Glutamatergic neuron (in vitro differentiated cells): Measurements from ENCODE around the gene IDUA. TPM values are rescaled to one million over a fixed set of nuclear protein-coding genes. Genes with fewer than 3 reads are reported as not detected.

ENCODE experiments used
- DNase-seq: peaks from one replicate; pipeline ENCODE4 v3.0.0; 2022
- H3K27ac Mint-ChIP-seq: one replicate; pipeline ENCODE4 v1.8.0; 2020; ENCODE audit warnings: mild to moderate bottlenecking, mixed read lengths, inconsistent platforms; ENCODE audit not compliant: unreplicated experiment
- H3K27me3 Mint-ChIP-seq: one replicate; pipeline ENCODE4 v1.8.0; 2020; ENCODE audit warnings: mild to moderate bottlenecking, moderate library complexity, mixed read lengths, inconsistent platforms; ENCODE audit not compliant: unreplicated experiment
- H3K36me3 Mint-ChIP-seq: one replicate; pipeline ENCODE4 v1.8.0; 2020; ENCODE audit warnings: mild to moderate bottlenecking, mixed read lengths, inconsistent platforms; ENCODE audit not compliant: unreplicated experiment
- H3K4me1 Mint-ChIP-seq: one replicate; pipeline ENCODE4 v1.8.0; 2020; ENCODE audit warnings: mild to moderate bottlenecking, low read depth, mixed read lengths, inconsistent platforms; ENCODE audit not compliant: unreplicated experiment
- H3K4me3 Mint-ChIP-seq: one replicate; pipeline ENCODE4 v1.8.0; 2020; ENCODE audit warnings: mild to moderate bottlenecking, mixed read lengths, inconsistent platforms; ENCODE audit not compliant: unreplicated experiment
- H3K9me3 Mint-ChIP-seq: one replicate; pipeline ENCODE4 v1.8.0; 2020; ENCODE audit warnings: mild to moderate bottlenecking, moderate library complexity, mixed read lengths, inconsistent platforms; ENCODE audit not compliant: unreplicated experiment
- total RNA-seq: library from RNA; stranded (reverse); fragmentation: NEBNext Ultra II Directional; extraction: Animal tissue kit (Norgen Biotek cat#: 25700); gene quantifications from one replicate; pipeline ENCODE4 v1.2.1, GENCODE V29; 2021; ENCODE audit not compliant: unreplicated experiment
- TF ChIP-seq, protein P1 (sequence below): fragments of 200-600 bp; sonication (generic); IDR thresholded peaks from one replicate; pipeline ENCODE4 v1.5.0; 2021; ENCODE audit not compliant: partially characterized antibody, unreplicated experiment

The IDUA gene
- total RNA-seq, 1 donor from 2014 or later, result 20.3 TPM

DNA sequence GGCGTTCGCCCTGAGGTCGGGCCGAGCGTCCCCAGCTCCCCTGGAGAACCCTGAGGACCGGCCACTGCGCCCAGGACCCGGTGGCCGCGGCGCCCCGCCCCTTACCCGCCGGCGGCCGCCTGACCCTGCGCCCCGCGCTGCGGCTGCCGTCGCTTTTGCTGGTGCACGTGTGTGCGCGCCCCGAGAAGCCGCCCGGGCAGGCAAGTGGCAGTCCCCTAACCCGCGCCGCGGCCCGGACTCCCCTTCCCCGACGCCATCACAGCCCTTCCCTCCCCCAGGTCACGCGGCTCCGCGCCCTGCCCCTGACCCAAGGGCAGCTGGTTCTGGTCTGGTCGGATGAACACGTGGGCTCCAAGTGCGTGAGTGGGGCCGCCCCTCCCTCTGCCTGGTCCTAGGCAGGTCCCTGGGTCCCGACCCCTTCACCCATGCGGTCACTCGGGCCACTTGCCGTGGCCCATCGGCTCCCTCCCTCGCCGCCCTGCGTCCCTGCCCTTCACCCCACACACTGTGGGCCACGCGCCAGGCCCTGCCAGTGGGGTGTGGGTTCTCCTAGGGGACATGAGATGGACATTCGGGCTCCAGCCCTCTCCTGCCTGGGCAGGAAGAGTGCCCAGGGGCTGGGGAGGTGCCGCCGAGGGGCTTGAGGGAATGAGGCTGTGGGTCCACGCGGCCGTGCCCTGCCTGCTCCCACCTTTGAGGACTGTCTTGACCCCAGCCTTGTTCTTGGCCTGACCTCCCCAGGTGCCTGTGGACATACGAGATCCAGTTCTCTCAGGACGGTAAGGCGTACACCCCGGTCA is 16.6 kb downstream of the IDUA start:
- peaks cover 17% of the 10 kb centered on the region for H3K27me3 Mint-ChIP-seq

DNA sequence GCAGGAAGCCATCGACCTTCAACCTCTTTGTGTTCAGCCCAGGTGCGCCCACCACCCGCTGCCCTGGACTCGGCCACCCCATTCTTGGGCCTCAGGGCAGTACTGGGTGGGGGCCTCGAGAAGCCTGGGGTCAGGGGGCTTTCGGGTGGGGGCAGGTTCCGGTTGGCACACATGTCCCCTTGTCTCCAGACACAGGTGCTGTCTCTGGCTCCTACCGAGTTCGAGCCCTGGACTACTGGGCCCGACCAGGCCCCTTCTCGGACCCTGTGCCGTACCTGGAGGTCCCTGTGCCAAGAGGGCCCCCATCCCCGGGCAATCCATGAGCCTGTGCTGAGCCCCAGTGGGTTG is 17.2 kb downstream of the IDUA start:
- H3K9me3 Mint-ChIP-seq, result peaks cover 11% of the 10 kb centered on the region
- no peak overlapping the region for H3K27ac Mint-ChIP-seq
- peaks cover 6% of the 10 kb centered on the region for H3K4me1 Mint-ChIP-seq
- TF ChIP-seq, protein P1, sequence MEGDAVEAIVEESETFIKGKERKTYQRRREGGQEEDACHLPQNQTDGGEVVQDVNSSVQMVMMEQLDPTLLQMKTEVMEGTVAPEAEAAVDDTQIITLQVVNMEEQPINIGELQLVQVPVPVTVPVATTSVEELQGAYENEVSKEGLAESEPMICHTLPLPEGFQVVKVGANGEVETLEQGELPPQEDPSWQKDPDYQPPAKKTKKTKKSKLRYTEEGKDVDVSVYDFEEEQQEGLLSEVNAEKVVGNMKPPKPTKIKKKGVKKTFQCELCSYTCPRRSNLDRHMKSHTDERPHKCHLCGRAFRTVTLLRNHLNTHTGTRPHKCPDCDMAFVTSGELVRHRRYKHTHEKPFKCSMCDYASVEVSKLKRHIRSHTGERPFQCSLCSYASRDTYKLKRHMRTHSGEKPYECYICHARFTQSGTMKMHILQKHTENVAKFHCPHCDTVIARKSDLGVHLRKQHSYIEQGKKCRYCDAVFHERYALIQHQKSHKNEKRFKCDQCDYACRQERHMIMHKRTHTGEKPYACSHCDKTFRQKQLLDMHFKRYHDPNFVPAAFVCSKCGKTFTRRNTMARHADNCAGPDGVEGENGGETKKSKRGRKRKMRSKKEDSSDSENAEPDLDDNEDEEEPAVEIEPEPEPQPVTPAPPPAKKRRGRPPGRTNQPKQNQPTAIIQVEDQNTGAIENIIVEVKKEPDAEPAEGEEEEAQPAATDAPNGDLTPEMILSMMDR, result no peak
- no peak for DNase-seq
- H3K36me3 Mint-ChIP-seq, result peaks cover 5% of the 10 kb centered on the region
- H3K27me3 Mint-ChIP-seq, result peaks cover 11% of the 10 kb centered on the region
- H3K4me3 Mint-ChIP-seq, result no peak overlapping the region

More for the DNA sequence above, 16.6 kb downstream of the IDUA start:
- peaks cover 6% of the 10 kb centered on the region for H3K4me1 Mint-ChIP-seq
- H3K9me3 Mint-ChIP-seq, result peaks cover 11% of the 10 kb centered on the region
- H3K36me3 Mint-ChIP-seq, result peaks cover 5% of the 10 kb centered on the region
- DNase-seq, result no peak
- H3K27ac Mint-ChIP-seq, result no peak overlapping the region
- TF ChIP-seq, protein P1, result no peak
- H3K4me3 Mint-ChIP-seq, result no peak overlapping the region

DNA sequence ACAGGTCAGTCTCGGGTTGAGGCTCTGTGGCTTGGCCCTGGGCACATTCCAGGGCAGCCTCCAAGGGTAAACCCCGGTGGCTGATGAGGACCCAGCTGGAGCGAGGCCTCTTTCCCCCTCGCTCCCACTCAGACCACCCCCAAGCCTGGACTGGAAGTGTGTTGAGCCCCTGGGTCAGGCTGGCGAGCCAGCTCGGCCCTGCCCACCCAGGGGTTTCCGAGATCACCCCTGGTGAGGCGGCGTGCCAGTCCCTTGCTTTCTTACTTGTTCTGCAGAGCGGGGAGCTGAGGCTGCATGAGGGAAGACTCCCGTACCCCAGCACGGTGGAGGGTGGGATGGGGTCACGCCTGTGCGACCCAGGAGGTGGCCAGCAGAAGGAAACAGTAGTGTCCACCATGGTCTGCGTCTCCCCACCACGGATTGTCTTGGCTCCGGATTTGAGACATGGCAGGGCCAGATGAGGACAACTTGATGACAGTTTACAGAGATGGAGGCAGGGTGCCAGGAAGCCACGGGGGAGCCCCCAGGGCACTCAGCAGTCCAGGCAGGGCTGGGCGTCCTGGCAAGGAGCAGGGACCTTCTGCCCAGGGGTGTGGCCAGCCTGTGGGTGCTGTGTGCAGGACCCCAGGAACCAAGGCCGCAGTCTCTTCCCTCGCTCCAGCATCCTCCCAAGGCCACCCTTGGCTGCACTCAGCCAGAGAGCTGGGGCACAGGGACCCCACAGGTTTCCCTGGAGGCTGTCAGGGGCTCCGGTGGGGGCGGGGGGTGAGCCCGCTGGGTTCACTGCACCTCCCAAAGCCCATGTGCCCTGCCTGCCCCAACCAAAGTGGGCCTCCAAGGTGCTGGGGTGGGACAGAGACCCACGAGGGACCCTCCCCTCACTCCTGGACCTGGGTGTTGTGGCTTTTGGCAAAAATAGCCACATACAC is 18.0 kb downstream of the IDUA start:
- Mint-ChIP-seq H3K4me1 (peaks cover 3% of the 10 kb centered on the region), H3K27me3 (peaks cover 8% of the 10 kb centered on the region), H3K4me3 (no peak overlapping the region), H3K27ac (no peak overlapping the region), H3K9me3 (peaks cover 8% of the 10 kb centered on the region), H3K36me3 (peaks cover 5% of the 10 kb centered on the region)
- DNase-seq, result no peak
- TF ChIP-seq, protein P1, result no peak

DNA sequence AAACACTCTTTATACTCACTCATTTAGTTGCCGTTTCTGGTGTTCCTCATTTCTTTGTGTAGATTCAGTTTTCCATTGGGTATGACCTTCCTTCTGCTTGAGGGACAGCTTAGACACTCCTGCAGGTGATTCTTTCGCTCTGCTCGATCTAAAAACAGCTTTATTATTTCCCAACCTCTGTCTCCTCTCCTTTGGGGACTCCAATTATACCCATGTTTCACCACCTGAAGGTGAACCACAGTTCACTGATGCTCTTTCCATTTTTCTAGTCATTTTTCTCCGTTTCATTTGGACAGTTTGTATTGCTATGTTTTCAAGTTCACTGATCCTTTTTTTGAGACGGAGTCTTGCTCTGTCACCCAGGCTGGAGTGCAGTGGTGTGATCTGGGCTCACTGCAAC is 20.0 kb downstream of the IDUA start:
- Mint-ChIP-seq H3K27ac (peak overlapping the region; percentile 17), H3K4me1 (peaks cover 3% of the 10 kb centered on the region), H3K4me3 (no peak overlapping the region), H3K27me3 (peaks cover 8% of the 10 kb centered on the region), H3K36me3 (peaks cover 5% of the 10 kb centered on the region), H3K9me3 (peaks cover 8% of the 10 kb centered on the region)
- DNase-seq, result no peak
- TF ChIP-seq, protein P1, result no peak
